Measurements from ENCODE around the gene ULK4.

DNA sequence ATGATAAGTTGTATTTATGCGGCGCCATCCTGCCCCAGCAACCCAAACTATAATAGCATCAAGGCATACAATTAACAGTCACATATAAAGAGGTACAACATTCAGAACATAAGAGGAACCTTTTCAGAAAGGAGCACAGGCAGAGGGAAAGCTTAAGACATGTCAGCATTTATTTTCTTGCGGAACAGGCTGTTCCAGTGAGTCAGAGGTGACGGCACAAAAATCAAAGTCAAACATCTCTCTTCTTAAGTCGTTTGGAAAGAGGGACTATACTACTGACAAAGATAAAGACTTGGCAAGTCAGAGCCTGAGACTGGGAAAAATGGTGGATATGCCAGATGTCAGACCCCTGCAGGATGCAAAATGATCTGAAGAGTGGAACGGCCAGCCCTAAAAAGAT lies 634.2 kb downstream of the ULK4 start:
- TF ChIP-seq, protein P1, sequence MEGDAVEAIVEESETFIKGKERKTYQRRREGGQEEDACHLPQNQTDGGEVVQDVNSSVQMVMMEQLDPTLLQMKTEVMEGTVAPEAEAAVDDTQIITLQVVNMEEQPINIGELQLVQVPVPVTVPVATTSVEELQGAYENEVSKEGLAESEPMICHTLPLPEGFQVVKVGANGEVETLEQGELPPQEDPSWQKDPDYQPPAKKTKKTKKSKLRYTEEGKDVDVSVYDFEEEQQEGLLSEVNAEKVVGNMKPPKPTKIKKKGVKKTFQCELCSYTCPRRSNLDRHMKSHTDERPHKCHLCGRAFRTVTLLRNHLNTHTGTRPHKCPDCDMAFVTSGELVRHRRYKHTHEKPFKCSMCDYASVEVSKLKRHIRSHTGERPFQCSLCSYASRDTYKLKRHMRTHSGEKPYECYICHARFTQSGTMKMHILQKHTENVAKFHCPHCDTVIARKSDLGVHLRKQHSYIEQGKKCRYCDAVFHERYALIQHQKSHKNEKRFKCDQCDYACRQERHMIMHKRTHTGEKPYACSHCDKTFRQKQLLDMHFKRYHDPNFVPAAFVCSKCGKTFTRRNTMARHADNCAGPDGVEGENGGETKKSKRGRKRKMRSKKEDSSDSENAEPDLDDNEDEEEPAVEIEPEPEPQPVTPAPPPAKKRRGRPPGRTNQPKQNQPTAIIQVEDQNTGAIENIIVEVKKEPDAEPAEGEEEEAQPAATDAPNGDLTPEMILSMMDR (IDR thresholded peaks at IDR 0.05; ENCODE audit: borderline replicate concordance, extremely low read depth, low read length, poor library complexity, severe bottlenecking) = no peak
- TF ChIP-seq EZH2 (IDR thresholded peaks at IDR 0.05; ENCODE audit: borderline replicate concordance, low read depth, low read length, severe bottlenecking) = no peak

All from DND-41 (cell line).